Retinal pigment epithelial cell (primary cell): ENCODE results near the gene TNIP2.
A peak's percentile ranks its signal among the peaks of the same experiment; 100 is the strongest.

Experiments
- DNase-seq: peaks from one replicate; pipeline ENCODE4 v3.0.0-alpha.2; 2010; ENCODE audit warnings: low read depth
- H3K4me3 ChIP-seq: 2 replicates; pipeline ENCODE4 v1.5.1; 2011; ENCODE audit warnings: mild to moderate bottlenecking, low read length, control low read depth, moderate library complexity
- TF ChIP-seq, protein P1 (sequence below): conservative IDR thresholded peaks from 2 replicates; pipeline ENCODE4 v1.5.1; 2011; ENCODE audit warnings: low read depth, low read length, control low read depth, inconsistent platforms

Gene TNIP2

DNA sequence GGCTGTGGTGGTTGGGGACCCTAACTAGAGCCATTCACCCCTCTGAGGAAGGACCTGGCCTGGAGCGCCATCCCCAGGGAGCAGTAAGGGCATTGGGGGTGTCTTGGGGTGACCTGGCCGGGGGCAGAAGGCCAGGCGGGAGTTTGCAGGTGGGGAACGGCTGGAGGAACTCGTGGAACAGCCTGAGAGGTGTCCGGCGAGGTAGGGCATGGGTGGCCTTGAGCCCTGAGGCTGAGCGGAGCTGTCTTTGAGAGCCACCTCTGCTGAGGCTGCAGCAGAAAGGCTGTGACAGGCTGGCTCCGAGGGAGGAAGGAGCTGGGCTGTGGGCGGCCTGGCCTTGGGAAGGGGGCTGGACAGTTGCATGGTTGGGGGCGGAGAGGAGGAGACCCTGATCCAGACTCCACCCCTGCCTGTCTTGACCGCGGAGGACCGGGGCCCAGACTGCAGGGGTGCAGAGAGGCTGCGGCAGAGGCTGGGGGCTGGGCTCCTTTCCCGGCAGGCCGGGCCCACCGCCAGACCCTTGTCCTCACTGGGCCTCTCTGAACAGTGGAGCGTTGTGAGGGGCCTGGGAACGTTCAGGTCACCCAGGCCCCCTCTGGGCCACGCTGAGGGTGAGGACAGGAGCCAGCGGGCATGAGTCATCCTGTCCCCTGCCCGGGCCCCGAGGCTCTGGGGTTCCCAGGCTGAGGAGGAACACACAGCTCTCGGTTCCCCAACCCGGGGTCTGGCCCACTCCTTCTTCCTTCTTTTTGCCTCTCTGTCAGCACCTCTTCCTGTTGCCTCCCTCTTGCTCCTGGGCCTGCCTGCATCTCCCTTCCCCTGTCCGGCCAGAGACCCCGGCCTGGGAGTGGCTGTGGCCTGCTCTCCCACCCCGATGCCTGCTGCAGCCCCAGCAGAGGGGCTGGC lies 44.8 kb upstream of the TNIP2 start:
- peak; percentile 23 for DNase-seq
- TF ChIP-seq, protein P1, sequence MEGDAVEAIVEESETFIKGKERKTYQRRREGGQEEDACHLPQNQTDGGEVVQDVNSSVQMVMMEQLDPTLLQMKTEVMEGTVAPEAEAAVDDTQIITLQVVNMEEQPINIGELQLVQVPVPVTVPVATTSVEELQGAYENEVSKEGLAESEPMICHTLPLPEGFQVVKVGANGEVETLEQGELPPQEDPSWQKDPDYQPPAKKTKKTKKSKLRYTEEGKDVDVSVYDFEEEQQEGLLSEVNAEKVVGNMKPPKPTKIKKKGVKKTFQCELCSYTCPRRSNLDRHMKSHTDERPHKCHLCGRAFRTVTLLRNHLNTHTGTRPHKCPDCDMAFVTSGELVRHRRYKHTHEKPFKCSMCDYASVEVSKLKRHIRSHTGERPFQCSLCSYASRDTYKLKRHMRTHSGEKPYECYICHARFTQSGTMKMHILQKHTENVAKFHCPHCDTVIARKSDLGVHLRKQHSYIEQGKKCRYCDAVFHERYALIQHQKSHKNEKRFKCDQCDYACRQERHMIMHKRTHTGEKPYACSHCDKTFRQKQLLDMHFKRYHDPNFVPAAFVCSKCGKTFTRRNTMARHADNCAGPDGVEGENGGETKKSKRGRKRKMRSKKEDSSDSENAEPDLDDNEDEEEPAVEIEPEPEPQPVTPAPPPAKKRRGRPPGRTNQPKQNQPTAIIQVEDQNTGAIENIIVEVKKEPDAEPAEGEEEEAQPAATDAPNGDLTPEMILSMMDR = no peak
- H3K4me3 ChIP-seq = no peak overlapping the region

DNA sequence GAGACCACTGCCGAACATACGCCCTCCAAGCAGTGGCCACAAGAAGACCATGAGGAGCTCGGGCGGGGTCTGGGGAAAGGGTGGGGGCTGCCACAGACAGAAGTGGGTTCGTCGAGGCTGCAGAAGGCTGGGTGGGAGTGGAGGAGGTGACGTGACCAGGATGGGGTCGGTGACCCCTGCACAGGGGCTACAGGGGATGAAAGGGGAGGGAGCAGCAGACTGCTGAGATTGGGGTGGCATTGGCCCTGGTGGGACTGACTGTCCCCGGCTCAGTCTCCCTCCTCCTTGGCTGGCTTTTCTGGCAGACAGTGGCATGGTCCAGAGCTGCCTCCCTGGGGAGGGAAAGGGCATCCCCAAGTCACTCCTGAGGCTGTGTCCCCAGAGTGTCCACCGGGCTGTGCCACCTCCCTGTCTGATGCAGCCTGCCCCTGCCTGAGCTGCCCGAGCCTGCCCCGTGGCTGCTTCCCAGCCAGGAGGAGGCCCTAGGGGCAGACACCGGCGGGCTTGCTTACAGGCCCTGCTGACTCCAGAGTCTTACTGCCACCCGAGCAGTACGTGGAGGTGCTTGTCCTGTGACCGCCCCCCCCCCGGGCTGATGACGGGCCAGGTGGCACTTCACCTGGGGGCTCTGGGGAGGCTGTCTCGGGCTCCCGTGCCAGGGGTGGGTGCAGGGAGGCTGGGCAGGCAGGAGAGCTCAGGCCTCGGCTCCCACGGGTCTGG lies 44.0 kb upstream of the TNIP2 start:
- DNase-seq = no peak
- TF ChIP-seq, protein P1 = no peak
- H3K4me3 ChIP-seq = no peak overlapping the region

DNA sequence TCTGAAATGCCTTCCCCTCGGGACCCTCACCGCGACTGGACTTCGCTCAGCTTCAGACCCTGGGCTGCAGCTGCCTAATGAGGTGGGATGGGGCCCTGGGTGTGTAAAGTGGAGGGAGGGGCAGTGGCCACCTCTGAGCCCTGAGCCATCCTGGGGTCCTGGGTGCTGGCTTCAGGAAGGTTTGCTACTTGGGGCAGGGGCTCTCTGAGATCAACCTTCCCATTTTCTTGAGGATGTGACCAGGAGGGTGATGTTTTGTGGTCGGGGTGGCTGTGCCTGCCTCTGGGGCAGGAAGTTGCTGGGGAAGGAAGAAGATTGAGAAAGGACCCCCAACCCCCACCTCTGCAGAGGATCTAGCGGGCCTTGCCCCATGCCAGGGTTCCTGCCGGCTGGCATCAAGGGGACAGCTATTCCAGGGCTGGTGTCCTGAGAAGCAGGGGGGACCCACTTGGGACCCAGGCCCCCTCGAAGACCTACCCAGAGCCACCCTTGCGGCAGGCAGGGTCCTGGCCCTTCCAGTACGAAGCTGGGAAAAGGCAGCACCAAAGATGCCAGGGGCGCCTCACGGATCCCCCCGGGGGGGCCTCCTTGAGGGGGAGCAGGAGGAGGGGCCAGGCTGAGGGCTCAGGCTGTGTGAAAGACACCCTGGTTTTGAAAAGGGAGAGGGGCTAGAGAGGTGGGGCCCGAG lies 43.2 kb upstream of the TNIP2 start:
- TF ChIP-seq, protein P1 = no peak
- no peak for DNase-seq
- H3K4me3 ChIP-seq = no peak overlapping the region

DNA sequence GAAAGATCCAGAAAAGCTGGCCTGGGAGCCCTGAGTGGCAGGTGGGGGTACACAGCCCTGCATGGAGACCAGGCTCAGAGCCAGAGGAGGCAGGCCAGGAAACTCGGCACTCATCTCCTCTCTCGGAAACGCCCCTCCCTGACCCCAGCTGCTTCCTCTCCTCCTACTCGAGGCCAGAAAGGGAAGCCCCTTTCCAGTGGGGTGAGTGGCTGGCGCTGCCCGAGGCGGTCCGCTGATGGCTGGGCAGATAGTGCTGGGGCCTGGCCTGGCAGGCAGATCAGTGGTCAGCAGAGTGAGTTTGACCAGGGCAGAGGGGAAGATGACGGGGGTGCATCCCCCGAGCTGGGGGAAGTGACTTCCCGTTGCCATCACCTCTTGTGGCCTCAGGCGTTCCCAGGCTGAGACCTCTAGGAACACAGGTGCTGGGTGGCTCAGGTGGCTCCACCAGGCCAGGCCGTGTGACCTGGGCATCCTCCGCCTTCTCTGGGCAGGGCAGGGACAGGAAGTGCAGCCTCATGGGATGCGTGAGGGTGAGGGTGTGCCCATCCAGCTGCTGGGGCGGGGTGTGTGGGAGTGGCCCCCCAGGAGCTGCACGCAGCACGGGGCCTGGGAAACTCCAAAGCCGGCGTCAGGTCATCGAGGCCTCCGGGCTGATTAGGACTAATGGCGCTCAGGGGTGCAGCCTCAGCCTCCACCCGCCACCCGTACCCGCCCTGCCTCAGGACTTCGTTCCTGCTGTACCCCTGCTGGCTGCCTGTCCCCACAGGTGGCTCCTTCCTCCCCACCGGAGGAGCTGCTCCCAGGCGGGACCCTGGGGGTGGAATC lies 42.5 kb upstream of the TNIP2 start:
- no peak overlapping the region for H3K4me3 ChIP-seq
- TF ChIP-seq, protein P1 = no peak
- DNase-seq = no peak

DNA sequence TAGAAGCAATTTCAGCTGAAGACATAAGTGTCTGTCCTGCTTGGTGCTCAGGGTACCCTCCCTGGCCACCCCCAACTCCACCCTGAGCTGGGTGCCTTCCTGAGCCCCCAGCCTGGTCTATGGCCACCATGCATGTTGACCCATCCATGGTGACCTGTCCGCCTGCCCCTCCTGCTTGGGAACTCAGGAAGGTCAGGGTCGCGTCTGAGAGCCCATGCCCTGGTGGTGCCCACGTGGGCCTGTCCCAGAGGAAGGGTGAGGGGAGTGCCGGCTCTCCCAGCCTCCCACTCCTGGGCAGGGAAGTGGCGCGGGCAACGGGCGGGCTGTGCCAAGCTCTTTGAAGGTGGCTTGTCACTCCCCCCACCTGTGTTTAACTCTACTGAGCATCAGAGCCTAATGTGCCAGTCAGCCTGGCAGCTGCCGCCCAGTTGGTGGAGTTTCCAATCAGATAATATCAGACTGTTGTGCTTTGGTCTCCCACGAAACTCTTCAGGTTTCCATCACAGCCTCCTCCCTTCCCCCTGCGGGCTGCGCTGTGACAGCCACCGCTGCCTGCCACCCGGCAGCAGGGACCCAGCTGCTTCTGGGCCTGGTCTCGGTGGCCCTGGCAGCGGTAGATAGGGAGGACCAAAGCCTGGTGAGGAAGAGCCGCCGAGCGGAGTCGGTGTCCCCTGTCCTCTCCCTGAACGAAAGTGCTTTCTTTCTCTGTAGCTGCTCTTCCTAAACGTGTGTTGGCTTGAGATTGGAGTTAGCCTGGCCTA lies 41.6 kb upstream of the TNIP2 start:
- no peak overlapping the region for H3K4me3 ChIP-seq
- TF ChIP-seq, protein P1 = no peak
- no peak for DNase-seq
